HepG2 (cell line): ENCODE data around the gene LRRC45. TPM values are rescaled to one million over a fixed set of nuclear protein-coding genes. Genes with fewer than 3 reads are reported as not detected.

Experiments
- BRF2 ChIP-seq: sonication (generic); formaldehyde crosslinking; IDR thresholded peaks from 2 replicates; pipeline ENCODE4 v1.8.1; 2022; ENCODE audit warnings: mild to moderate bottlenecking, missing genetic modification reagents
- CCAR2 ChIP-seq: fragments of 200-400 bp; formaldehyde crosslinking; optimal IDR thresholded peaks from 2 replicates; pipeline ENCODE3; 2018; ENCODE audit warnings: low read depth, mild to moderate bottlenecking, low read length, moderate library complexity
- CENPBD1 ChIP-seq: sonication (generic); formaldehyde crosslinking; IDR thresholded peaks from 2 replicates; pipeline ENCODE4 v1.8.0; 2022; ENCODE audit warnings: missing genetic modification reagents, low read depth, mild to moderate bottlenecking, borderline replicate concordance
- GATA4 ChIP-seq: sonication (generic); IDR thresholded peaks from 2 replicates; pipeline ENCODE4 v1.6.1; 2016; ENCODE audit warnings: antibody characterized with exemption, low read depth, borderline replicate concordance
- HHEX ChIP-seq: IDR thresholded peaks from 2 replicates; pipeline ENCODE4 v1.6.1; 2016; ENCODE audit warnings: control low read depth
- KLF11 ChIP-seq: IDR thresholded peaks from 2 replicates; pipeline ENCODE4 v1.6.1; 2016; ENCODE audit warnings: missing compliant biosample characterization
- KLF6 ChIP-seq: IDR thresholded peaks from 2 replicates; pipeline ENCODE4 v1.8.0; 2016; ENCODE audit warnings: missing biosample characterization, missing genetic modification reagents
- MAX ChIP-seq: IDR thresholded peaks from 2 replicates; pipeline ENCODE4 v1.6.1; 2012; ENCODE audit warnings: inconsistent platforms
- MED8 ChIP-seq: sonication (generic); formaldehyde crosslinking; IDR thresholded peaks from 2 replicates; pipeline ENCODE4 v1.8.1; 2023; ENCODE audit warnings: mild to moderate bottlenecking, missing genetic modification reagents; ENCODE audit not compliant: insufficient replicate concordance
- MXI1 ChIP-seq: IDR thresholded peaks from 3 replicates; pipeline ENCODE4 v1.6.1; 2012; ENCODE audit warnings: low read depth, low read length, inconsistent platforms, borderline replicate concordance
- MYPOP ChIP-seq: sonication (generic); formaldehyde crosslinking; IDR thresholded peaks from 2 replicates; pipeline ENCODE4 v1.8.1; 2023; ENCODE audit warnings: mild to moderate bottlenecking, moderate library complexity, missing genetic modification reagents
- NFE2 ChIP-seq: sonication (generic); formaldehyde crosslinking; IDR thresholded peaks from 2 replicates; pipeline ENCODE4 v1.4.0; 2020; ENCODE audit warnings: missing genetic modification reagents
- PATZ1 ChIP-seq: sonication (generic); formaldehyde crosslinking; IDR thresholded peaks from 2 replicates; pipeline ENCODE4 v1.4.0; 2020; ENCODE audit warnings: missing genetic modification reagents
- PRMT3 ChIP-seq: sonication (generic); formaldehyde crosslinking; IDR thresholded peaks from 2 replicates; pipeline ENCODE4 v1.8.1; 2022; ENCODE audit warnings: low read depth, mild to moderate bottlenecking, moderate library complexity, missing genetic modification reagents, borderline replicate concordance
- TSC22D2 ChIP-seq: sonication (generic); formaldehyde crosslinking; IDR thresholded peaks from 2 replicates; pipeline ENCODE4 v1.5.1; 2020; ENCODE audit warnings: missing genetic modification reagents, mild to moderate bottlenecking, borderline replicate concordance
- ZMYM4 ChIP-seq: sonication (generic); formaldehyde crosslinking; IDR thresholded peaks from 2 replicates; pipeline ENCODE4 v1.8.1; 2023; ENCODE audit warnings: mild to moderate bottlenecking, missing genetic modification reagents
- ZNF136 ChIP-seq: sonication (generic); formaldehyde crosslinking; IDR thresholded peaks from 2 replicates; pipeline ENCODE4 v1.8.1; 2022; ENCODE audit warnings: low read depth, mild to moderate bottlenecking, moderate library complexity, missing genetic modification reagents
- ZNF232 ChIP-seq: sonication (generic); formaldehyde crosslinking; IDR thresholded peaks from 2 replicates; pipeline ENCODE4 v1.4.0; 2020; ENCODE audit warnings: missing genetic modification reagents, borderline replicate concordance
- ZNF274 ChIP-seq: sonication (generic); formaldehyde crosslinking; IDR thresholded peaks from 2 replicates; pipeline ENCODE4 v1.5.1; 2020; ENCODE audit warnings: mild to moderate bottlenecking, missing genetic modification reagents
- ZNF275 ChIP-seq: sonication (generic); formaldehyde crosslinking; IDR thresholded peaks from 2 replicates; pipeline ENCODE4 v1.8.0; 2022; ENCODE audit warnings: missing genetic modification reagents, mild to moderate bottlenecking, inconsistent platforms, borderline replicate concordance
- ZNF510 ChIP-seq: sonication (generic); formaldehyde crosslinking; IDR thresholded peaks from 2 replicates; pipeline ENCODE4 v1.4.0; 2020; ENCODE audit warnings: low read depth, mild to moderate bottlenecking, missing genetic modification reagents
- ZNF556 ChIP-seq: sonication (generic); formaldehyde crosslinking; IDR thresholded peaks from 2 replicates; pipeline ENCODE4 v1.4.0; 2020; ENCODE audit warnings: mild to moderate bottlenecking, missing genetic modification reagents, borderline replicate concordance
- ZNF749 ChIP-seq: sonication (generic); formaldehyde crosslinking; IDR thresholded peaks from 2 replicates; pipeline ENCODE4 v1.8.0; 2022; ENCODE audit warnings: mild to moderate bottlenecking, missing genetic modification reagents, moderate library complexity, borderline replicate concordance
- polyA plus RNA-seq, 8 experiments: library from polyadenylated mRNA; depleted of rRNA in 3 of 8; stranded (reverse) in 7 of 8; unstranded in 1 of 8; fragments of >200 nt; fragmentation: Illumina TruSeq in 4 of 8; extraction: Trizol in 4 of 8; gene quantifications; 2 replicates each; pipeline versions ENCODE4 v1.2.1 to v1.2.3, GENCODE V29; 2011 to 2016; ENCODE audit warnings: low read depth in 4 of 8, missing spikeins in 1 of 8, mixed read lengths in 1 of 8; ENCODE audit not compliant: insufficient read depth in 1 of 8
- total RNA-seq, 5 experiments: library from RNA; depleted of rRNA; stranded (reverse); fragments of >200 nt; fragmentation: Illumina TruSeq; extraction: Trizol; gene quantifications; 2 replicates each; pipeline ENCODE4 v1.2.3, GENCODE V29; 2016; ENCODE audit warnings: low read depth in 1 of 5

The LRRC45 gene
- total and polyA plus RNA-seq, 2 of the 13 experiments (the other 11 are each of a cell fraction or from before 2014, with no cell fraction given): 11.6 to 48.1 TPM

GRCh38 chr17:81991684-81992305, 31.3 kb upstream of the LRRC45 start (continued):
- TF ChIP-seq CENPBD1 (CRISPR knock-in tag) (no peak), KLF11 (0 out of 2 replicates have a peak, but pooled peaks have one; percentile 69), ZNF275 (CRISPR knock-in tag) (peak; percentile 92; the same call in 1 of the 2 replicates), ZNF274 (CRISPR knock-in tag) (no peak), MYPOP (CRISPR knock-in tag) (peak; percentile 94), TSC22D2 (CRISPR knock-in tag) (peak; percentile 97; the same call in 1 of the 2 replicates), MAX (no peak), ZMYM4 (CRISPR knock-in tag) (0 out of 2 replicates have a peak, but pooled peaks have one; percentile 18), ZNF510 (no peak; the same call in 1 of the 2 replicates), NFE2 (CRISPR knock-in tag) (no peak), KLF6 (peak; percentile 82), ZNF136 (CRISPR knock-in tag) (0 out of 2 replicates have a peak, but pooled peaks have one; percentile 75), PATZ1 (CRISPR knock-in tag) (peak; percentile 76), MED8 (CRISPR knock-in tag) (peak; percentile 93), ZNF232 (CRISPR knock-in tag) (peak; percentile 57; the same call in 1 of the 2 replicates), CCAR2 (peak; percentile 10), HHEX (CRISPR knock-in tag) (no peak), GATA4 (no peak), MXI1 (peak; percentile 94; the same call in 2 of the 3 replicates), PRMT3 (CRISPR knock-in tag) (no peak), ZNF556 (CRISPR knock-in tag) (peak; percentile 78; the same call in 1 of the 2 replicates), BRF2 (CRISPR knock-in tag) (peak; percentile 85; the same call in 1 of the 2 replicates), ZNF749 (peak; percentile 62; the same call in 1 of the 2 replicates)
